NOMO-1 (cell line): Measurements from ENCODE around the gene SEPTIN5.

Experiments used
- DNase-seq, 2 experiments: peaks; one replicate each; lab custom pipeline; 2025; ENCODE audit not compliant: unreplicated experiment in 2 of 2; lab: John Stamatoyannopoulos, UW

SEPTIN5 gene

DNA sequence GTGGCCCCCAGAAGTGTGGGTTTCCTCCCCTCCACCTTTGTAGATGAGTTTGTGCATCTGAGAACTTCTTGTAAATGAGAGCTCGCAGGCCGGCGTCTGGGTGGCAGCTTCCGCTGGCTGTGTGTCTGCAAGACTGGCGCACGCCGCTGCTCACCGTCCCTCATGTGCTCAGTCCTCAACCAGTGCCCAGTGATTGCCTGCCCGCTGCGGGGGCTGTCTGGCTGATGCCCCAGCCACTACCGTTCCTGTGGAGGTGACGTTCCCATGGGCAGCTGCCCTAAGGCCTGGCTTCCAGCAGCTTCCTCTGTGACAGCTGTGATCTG is 55.1 kb downstream of the SEPTIN5 start:
- DNase-seq = no peak

GRCh38 chr22:19770349-19771220 is 56.3 kb downstream of the SEPTIN5 start:
- no peak for DNase-seq

DNA sequence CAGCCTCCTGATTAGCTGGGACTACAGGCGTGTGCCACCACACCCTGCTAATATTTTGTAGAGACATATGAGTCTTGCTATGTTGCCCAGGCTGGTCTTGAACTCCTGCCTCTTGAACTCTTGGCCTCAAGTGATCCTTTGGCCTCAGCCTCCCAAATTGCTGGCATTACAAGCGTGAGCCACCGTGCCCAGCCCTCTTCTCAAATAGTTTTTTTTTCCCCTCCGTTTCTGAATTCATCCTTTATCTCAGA is 58.0 kb downstream of the SEPTIN5 start:
- DNase-seq = no peak
